Measurements from ENCODE around the gene DNAJC13.

DNAJC13 gene

GRCh38 chr3:132469326-132469725 is 52.0 kb downstream of the DNAJC13 start:
- TF ChIP-seq REST (IDR thresholded peaks at IDR 0.05; ENCODE audit: insufficient replicate concordance, low read depth) (no peak), SPI1 (IDR thresholded peaks at IDR 0.05; ENCODE audit: borderline replicate concordance, low read depth) (no peak), GABPA (IDR thresholded peaks at IDR 0.05; ENCODE audit: low read depth) (no peak), CTCF (IDR thresholded peaks at IDR 0.05; ENCODE audit: insufficient read depth, low read length) (no peak), POLR2AphosphoS5 (IDR thresholded peaks at IDR 0.05; ENCODE audit: low read depth) (no peak)
- no peak overlapping the region for H3K4me3 ChIP-seq (replicated peaks; ENCODE audit: insufficient read depth, low read length)
- no peaks in the 10 kb centered on the region for H3K27me3 ChIP-seq (ENCODE audit: insufficient read depth, poor library complexity, severe bottlenecking)
- H3K27ac ChIP-seq (replicated peaks), result no peak overlapping the region
- DNase-seq (ENCODE audit: low read depth in 1 of 2, low spot score in 1 of 2), result no peak

- Histone ChIP-seq H3K27me3 (ENCODE audit: insufficient read depth, poor library complexity, severe bottlenecking) (no peaks in the 10 kb centered on the region), H3K4me3 (replicated peaks; ENCODE audit: insufficient read depth, low read length) (no peak overlapping the region), H3K27ac (replicated peaks) (no peak overlapping the region)
- TF ChIP-seq GABPA (IDR thresholded peaks at IDR 0.05; ENCODE audit: low read depth) (no peak), SPI1 (IDR thresholded peaks at IDR 0.05; ENCODE audit: borderline replicate concordance, low read depth) (peak; percentile 20; the same call in 1 of the 2 replicates)
- DNase-seq (ENCODE audit: low read depth in 1 of 2, low spot score in 1 of 2), result peak in 1 of 2 experiments; percentile 19
Measured at GRCh38 chr3:132486099-132486498, 68.8 kb downstream of the DNAJC13 start.

GRCh38 chr3:132488151-132488550 is 70.8 kb downstream of the DNAJC13 start:
- DNase-seq (ENCODE audit: low read depth in 1 of 2, low spot score in 1 of 2), result no peak
- no peak overlapping the region for H3K4me3 ChIP-seq (replicated peaks; ENCODE audit: insufficient read depth, low read length)
- H3K27me3 ChIP-seq (ENCODE audit: insufficient read depth, poor library complexity, severe bottlenecking), result no peaks in the 10 kb centered on the region
- no peak overlapping the region for H3K27ac ChIP-seq (replicated peaks)
- no peak for TF ChIP-seq POLR2AphosphoS5 (IDR thresholded peaks at IDR 0.05; ENCODE audit: low read depth)

GRCh38 chr3:132499071-132499470 is 81.8 kb downstream of the DNAJC13 start:
- DNase-seq (ENCODE audit: low read depth in 1 of 2, low spot score in 1 of 2), result no peak

More at GRCh38 chr3:132499071-132499470, 81.8 kb downstream of the DNAJC13 start:
- H3K27me3 ChIP-seq (ENCODE audit: insufficient read depth, poor library complexity, severe bottlenecking), result no peaks in the 10 kb centered on the region
- no peak overlapping the region for H3K27ac ChIP-seq (replicated peaks)
- TF ChIP-seq CTCF (IDR thresholded peaks at IDR 0.05; ENCODE audit: insufficient read depth, low read length), result no peak
- no peak for TF ChIP-seq SPI1 (IDR thresholded peaks at IDR 0.05; ENCODE audit: borderline replicate concordance, low read depth)
- no peak for TF ChIP-seq GABPA (IDR thresholded peaks at IDR 0.05; ENCODE audit: low read depth)
- TF ChIP-seq REST (IDR thresholded peaks at IDR 0.05; ENCODE audit: insufficient replicate concordance, low read depth), result no peak
- TF ChIP-seq POLR2AphosphoS5 (IDR thresholded peaks at IDR 0.05; ENCODE audit: low read depth), result no peak
- H3K4me3 ChIP-seq (replicated peaks; ENCODE audit: insufficient read depth, low read length), result no peak overlapping the region

Measured in HL-60 (cell line).